ENCODE measurements around the gene NOCT.

DNA sequence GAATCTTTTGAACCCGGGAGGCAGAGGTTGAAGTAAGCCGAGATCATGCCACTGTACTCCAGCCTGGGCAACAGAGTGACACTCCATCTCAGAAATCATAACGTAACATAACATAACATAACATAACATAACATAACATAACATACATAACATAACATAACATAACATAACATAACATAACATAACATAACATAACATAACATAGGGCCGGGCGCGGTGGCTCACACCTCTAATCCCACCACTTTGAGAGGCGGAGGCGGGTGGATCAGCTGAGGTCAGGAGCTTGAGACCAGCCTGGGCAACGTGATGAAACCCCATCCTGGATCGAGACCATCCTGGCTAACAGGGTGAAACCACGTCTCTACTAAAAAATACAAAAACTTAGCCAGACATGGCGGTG lies 76.7 kb downstream of the NOCT start:
- TF ChIP-seq, protein P1, sequence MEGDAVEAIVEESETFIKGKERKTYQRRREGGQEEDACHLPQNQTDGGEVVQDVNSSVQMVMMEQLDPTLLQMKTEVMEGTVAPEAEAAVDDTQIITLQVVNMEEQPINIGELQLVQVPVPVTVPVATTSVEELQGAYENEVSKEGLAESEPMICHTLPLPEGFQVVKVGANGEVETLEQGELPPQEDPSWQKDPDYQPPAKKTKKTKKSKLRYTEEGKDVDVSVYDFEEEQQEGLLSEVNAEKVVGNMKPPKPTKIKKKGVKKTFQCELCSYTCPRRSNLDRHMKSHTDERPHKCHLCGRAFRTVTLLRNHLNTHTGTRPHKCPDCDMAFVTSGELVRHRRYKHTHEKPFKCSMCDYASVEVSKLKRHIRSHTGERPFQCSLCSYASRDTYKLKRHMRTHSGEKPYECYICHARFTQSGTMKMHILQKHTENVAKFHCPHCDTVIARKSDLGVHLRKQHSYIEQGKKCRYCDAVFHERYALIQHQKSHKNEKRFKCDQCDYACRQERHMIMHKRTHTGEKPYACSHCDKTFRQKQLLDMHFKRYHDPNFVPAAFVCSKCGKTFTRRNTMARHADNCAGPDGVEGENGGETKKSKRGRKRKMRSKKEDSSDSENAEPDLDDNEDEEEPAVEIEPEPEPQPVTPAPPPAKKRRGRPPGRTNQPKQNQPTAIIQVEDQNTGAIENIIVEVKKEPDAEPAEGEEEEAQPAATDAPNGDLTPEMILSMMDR (IDR thresholded peaks at IDR 0.05) = no peak
- no peak for TF ChIP-seq ZFX (IDR thresholded peaks at IDR 0.05; ENCODE audit: borderline replicate concordance)

Measured in 22Rv1 (cell line).